Mucosa of stomach (tissue), 1 donor: Measurements from ENCODE around the gene DCAF15.

ENCODE experiments used
- H3K27me3 ChIP-seq: one replicate; pipeline ENCODE4 v1.7.0; 2013; ENCODE audit warnings: mild to moderate bottlenecking, low read length; ENCODE audit not compliant: control insufficient read depth, insufficient read depth
- H3K36me3 ChIP-seq: one replicate; pipeline ENCODE4 v1.7.0; 2013; ENCODE audit warnings: low read length; ENCODE audit not compliant: control insufficient read depth, insufficient read depth
- H3K4me1 ChIP-seq: one replicate; pipeline ENCODE4 v1.7.0; 2013; ENCODE audit warnings: mild to moderate bottlenecking, low read length; ENCODE audit not compliant: control insufficient read depth, insufficient read depth
- H3K4me3 ChIP-seq: one replicate; pipeline ENCODE4 v1.7.0; 2013; ENCODE audit warnings: low read length
- H3K9ac ChIP-seq: one replicate; pipeline ENCODE4 v1.7.0; 2013; ENCODE audit warnings: mild to moderate bottlenecking, low read length, moderate library complexity
- H3K9me3 ChIP-seq: one replicate; pipeline ENCODE4 v1.7.0; 2013; ENCODE audit warnings: mild to moderate bottlenecking, low read length, moderate library complexity; ENCODE audit not compliant: control insufficient read depth
- donor health status: Pancreatic carcinoma.

The DCAF15 gene

GRCh38 chr19:13952154-13952930, at the start of gene DCAF15:
TSS of gene DCAF15 (plus strand) at chr19:13952509. CDS start at chr19:13952513, 4 bp downstream.
- no peaks in the 10 kb centered on the region for H3K9me3 ChIP-seq
- peaks cover 14% of the 10 kb centered on the region for H3K36me3 ChIP-seq
- H3K4me1 ChIP-seq: peaks cover 12% of the 10 kb centered on the region
- peak within 1 kb of the TSS; percentile 88 for H3K4me3 ChIP-seq
- no peaks in the 10 kb centered on the region for H3K27me3 ChIP-seq
- H3K9ac ChIP-seq: peak within 1 kb of the TSS; percentile 71

- no peaks in the 10 kb centered on the region for H3K9me3 ChIP-seq
- no peak overlapping the region for H3K4me3 ChIP-seq
- no peaks in the 10 kb centered on the region for H3K36me3 ChIP-seq
- H3K4me1 ChIP-seq: peaks cover 11% of the 10 kb centered on the region
- no peaks in the 10 kb centered on the region for H3K27me3 ChIP-seq
- no peak overlapping the region for H3K9ac ChIP-seq
These were observed 49.2 kb upstream of the DCAF15 start for GRCh38 chr19:13902993-13903555.

DNA sequence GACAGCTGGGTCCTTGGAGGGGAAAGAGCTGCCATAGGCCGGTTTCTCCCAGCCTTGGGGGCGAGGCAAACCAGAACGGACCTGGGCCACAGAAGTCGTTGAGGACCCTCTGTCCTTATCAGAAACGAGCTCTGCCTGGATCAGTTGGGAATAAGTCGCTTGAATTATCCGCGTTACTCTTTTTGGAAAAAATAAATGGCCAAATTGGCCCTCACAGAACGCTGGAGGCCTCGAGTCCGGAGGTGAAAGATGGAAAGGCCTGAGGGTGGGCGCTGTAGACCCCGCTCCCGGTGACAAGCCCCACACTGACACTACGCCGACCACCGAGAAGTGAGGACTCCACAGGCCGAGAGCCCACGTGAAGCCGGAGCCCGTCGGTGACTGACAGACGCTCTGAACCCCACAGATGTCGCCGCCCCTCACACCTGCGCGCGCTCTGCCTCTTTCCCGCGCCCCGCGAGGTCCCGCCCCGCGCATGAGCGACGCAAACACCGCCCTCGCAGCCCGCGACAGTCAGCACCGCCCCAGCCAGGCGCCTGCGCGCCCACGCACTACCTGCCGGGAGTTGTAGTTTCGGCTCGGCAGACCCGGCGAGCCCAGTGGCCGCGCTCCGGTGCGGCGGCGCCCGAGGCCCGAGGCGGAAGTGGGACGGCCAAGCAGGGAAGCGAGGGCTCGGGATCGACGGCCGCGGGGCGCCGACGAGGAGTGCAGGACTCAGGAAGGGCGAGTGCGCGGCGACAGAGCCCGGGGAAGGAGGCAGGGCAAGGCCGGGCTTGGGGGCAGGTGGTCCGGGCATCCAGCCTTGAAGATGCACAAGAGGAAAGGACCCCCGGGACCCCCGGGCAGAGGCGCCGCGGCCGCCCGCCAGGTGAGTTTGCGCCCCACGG, 46.4 kb upstream of the DCAF15 start, which contains the start of the genes BRME1 and CC2D1A:
Gene BRME1, minus strand, starts transcription at position 484 of the 887 bp plus-strand sequence. CDS start 1,225 bp downstream, outside the sequence.
Gene CC2D1A, plus strand, starts transcription at position 568 of the 887 bp plus-strand sequence. Its CDS starts 241 bp downstream, at position 809.
- H3K27me3 ChIP-seq: no peaks in the 10 kb centered on the region
- H3K9ac ChIP-seq: peak within 1 kb of the TSS; percentile 89
- no peaks in the 10 kb centered on the region for H3K36me3 ChIP-seq
- H3K9me3 ChIP-seq: no peaks in the 10 kb centered on the region
- H3K4me3 ChIP-seq: peak within 1 kb of the TSS; percentile 23
- peaks cover 11% of the 10 kb centered on the region for H3K4me1 ChIP-seq

GRCh38 chr19:13906521-13906904, 45.8 kb upstream of the DCAF15 start:
- Histone ChIP-seq H3K9ac (peak overlapping the region; percentile 89), H3K9me3 (no peaks in the 10 kb centered on the region), H3K27me3 (no peaks in the 10 kb centered on the region), H3K36me3 (no peaks in the 10 kb centered on the region), H3K4me3 (peak overlapping the region; percentile 23), H3K4me1 (peaks cover 11% of the 10 kb centered on the region)

DNA sequence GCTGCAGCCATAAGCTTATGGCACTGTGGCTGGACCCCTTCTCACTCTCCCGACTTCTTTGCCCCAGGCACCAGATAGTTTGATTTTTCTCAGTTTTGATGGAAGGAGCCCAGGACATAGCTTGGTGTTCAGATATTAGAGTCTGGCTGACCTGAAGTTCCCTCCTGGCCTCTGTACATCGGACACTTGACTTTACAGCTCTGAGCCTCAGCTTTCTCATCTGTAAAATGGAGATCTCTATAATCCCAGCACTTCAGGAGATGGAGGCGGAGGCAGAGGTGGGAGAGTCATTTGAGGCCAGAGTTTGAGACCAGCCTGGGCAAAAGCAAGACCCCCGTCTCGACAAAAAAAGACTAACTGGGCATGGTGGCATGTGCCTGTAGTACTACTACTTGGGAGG, 45.4 kb upstream of the DCAF15 start:
- H3K9me3 ChIP-seq: no peaks in the 10 kb centered on the region
- peak overlapping the region; percentile 23 for H3K4me3 ChIP-seq
- peaks cover 11% of the 10 kb centered on the region for H3K4me1 ChIP-seq
- no peaks in the 10 kb centered on the region for H3K36me3 ChIP-seq
- H3K27me3 ChIP-seq: no peaks in the 10 kb centered on the region
- H3K9ac ChIP-seq: peak overlapping the region; percentile 89

- Histone ChIP-seq H3K36me3 (no peaks in the 10 kb centered on the region), H3K4me1 (peaks cover 11% of the 10 kb centered on the region), H3K9me3 (no peaks in the 10 kb centered on the region), H3K4me3 (no peak overlapping the region), H3K27me3 (no peaks in the 10 kb centered on the region), H3K9ac (no peak overlapping the region)
These were observed 43.6 kb upstream of the DCAF15 start for GRCh38 chr19:13908674-13909073.

DNA sequence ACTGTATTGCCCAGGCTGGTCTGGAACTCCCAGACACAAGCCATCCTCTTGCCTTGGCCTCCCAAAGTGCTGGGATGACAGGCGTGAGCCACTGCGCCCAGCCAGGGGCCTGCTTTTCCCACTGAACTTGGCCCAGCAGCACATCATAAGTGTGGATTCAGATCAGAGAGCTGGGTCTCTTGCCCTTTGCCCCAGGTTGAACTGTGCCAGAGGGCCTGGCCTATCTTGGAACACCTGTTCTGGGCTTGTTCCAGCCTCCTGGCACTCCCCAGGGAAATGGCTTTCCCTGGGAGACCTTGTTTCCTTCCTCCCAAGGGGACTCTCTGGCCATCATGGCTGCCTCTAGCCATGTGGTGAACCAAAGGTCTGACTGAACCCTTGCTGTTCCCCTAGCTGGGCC, 42.9 kb upstream of the DCAF15 start:
- no peaks in the 10 kb centered on the region for H3K36me3 ChIP-seq
- no peak overlapping the region for H3K4me3 ChIP-seq
- peaks cover 11% of the 10 kb centered on the region for H3K4me1 ChIP-seq
- H3K27me3 ChIP-seq: no peaks in the 10 kb centered on the region
- no peaks in the 10 kb centered on the region for H3K9me3 ChIP-seq
- H3K9ac ChIP-seq: no peak overlapping the region

GRCh38 chr19:13913352-13913751, 39.0 kb upstream of the DCAF15 start:
- Histone ChIP-seq H3K4me3 (no peak overlapping the region), H3K9me3 (no peaks in the 10 kb centered on the region), H3K4me1 (no peaks in the 10 kb centered on the region), H3K36me3 (no peaks in the 10 kb centered on the region), H3K27me3 (no peaks in the 10 kb centered on the region), H3K9ac (no peak overlapping the region)

- H3K27me3 ChIP-seq: no peaks in the 10 kb centered on the region
- no peak overlapping the region for H3K9ac ChIP-seq
- no peaks in the 10 kb centered on the region for H3K36me3 ChIP-seq
- no peaks in the 10 kb centered on the region for H3K4me1 ChIP-seq
- no peak overlapping the region for H3K4me3 ChIP-seq
- no peaks in the 10 kb centered on the region for H3K9me3 ChIP-seq
These were observed 37.5 kb upstream of the DCAF15 start for GRCh38 chr19:13914777-13915176.

GRCh38 chr19:13917888-13918406, 34.4 kb upstream of the DCAF15 start:
- Histone ChIP-seq H3K27me3 (no peaks in the 10 kb centered on the region), H3K4me1 (no peaks in the 10 kb centered on the region), H3K9ac (no peak overlapping the region), H3K4me3 (no peak overlapping the region), H3K36me3 (peaks cover 11% of the 10 kb centered on the region), H3K9me3 (no peaks in the 10 kb centered on the region)

DNA sequence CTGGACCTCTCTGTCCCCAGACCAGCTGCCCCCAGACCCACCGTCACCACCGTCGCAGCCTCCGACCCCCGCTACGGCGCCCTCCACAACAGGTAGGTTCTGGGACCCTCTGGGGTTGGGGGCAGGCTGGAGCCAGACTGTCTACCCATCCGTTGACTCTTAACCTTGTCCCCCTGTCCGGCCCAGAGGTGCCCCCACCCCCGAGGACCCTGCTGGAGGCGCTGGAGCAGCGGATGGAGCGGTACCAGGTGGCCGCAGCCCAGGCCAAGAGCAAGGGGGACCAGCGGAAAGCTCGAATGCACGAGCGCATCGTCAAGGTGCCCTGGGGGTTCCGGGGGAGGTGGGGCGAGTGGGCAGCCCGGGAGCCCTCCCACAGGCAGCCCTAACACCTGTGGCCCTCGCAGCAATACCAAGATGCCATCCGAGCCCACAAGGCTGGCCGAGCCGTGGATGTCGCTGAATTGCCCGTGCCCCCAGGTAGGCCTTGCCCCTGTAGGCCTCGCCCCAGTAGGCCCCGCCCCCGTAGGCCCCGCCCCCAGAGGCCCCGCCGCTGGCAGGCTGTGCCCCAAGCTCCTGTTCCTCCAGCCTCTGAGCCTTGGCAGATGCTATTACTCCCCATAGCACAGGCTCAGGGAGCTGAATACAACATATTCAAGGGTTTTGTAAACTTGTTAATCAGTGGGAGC, 33.4 kb upstream of the DCAF15 start:
- H3K4me3 ChIP-seq: no peak overlapping the region
- no peaks in the 10 kb centered on the region for H3K9me3 ChIP-seq
- no peak overlapping the region for H3K9ac ChIP-seq
- H3K4me1 ChIP-seq: no peaks in the 10 kb centered on the region
- H3K36me3 ChIP-seq: peaks cover 11% of the 10 kb centered on the region
- H3K27me3 ChIP-seq: no peaks in the 10 kb centered on the region
